Measurements from ENCODE around the gene ACER3.
"Not testable (repeated sequence)": the region's sequence is repeated elsewhere in the genome, so short reads cannot be mapped to it uniquely, and the experiment has no call there.

ACER3 gene

GRCh38 chr11:77003963-77004362 lies 143.2 kb downstream of the ACER3 start:
- no peak for DNase-seq

GRCh38 chr11:77009533-77010160 lies 148.9 kb downstream of the ACER3 start:
- DNase-seq = no peak

GRCh38 chr11:77014669-77015068 lies 154.0 kb downstream of the ACER3 start:
- DNase-seq = no peak

GRCh38 chr11:77018396-77018924 lies 157.7 kb downstream of the ACER3 start:
- DNase-seq = not testable (repeated sequence)

GRCh38 chr11:77019976-77020595 lies 159.4 kb downstream of the ACER3 start:
- no peak for DNase-seq

GRCh38 chr11:77020734-77021133 lies 160.0 kb downstream of the ACER3 start:
- no peak for DNase-seq

GRCh38 chr11:77024745-77025144 lies 164.0 kb downstream of the ACER3 start:
- DNase-seq = no peak

GRCh38 chr11:77026221-77026620 lies 165.5 kb downstream of the ACER3 start:
- DNase-seq = no peak

- no peak for DNase-seq
Measured at GRCh38 chr11:77026743-77027142, 166.0 kb downstream of the ACER3 start.

GRCh38 chr11:77027275-77027674 lies 166.6 kb downstream of the ACER3 start:
- no peak for DNase-seq

GRCh38 chr11:77029829-77030228 lies 169.1 kb downstream of the ACER3 start:
- no peak for DNase-seq

GRCh38 chr11:77030834-77031414 lies 170.2 kb downstream of the ACER3 start:
- no peak for DNase-seq

GRCh38 chr11:77031599-77031998 lies 170.9 kb downstream of the ACER3 start:
- no peak for DNase-seq

GRCh38 chr11:77035039-77035438 lies 174.3 kb downstream of the ACER3 start:
- no peak for DNase-seq

GRCh38 chr11:77035580-77035979 lies 174.9 kb downstream of the ACER3 start:
- no peak for DNase-seq

- DNase-seq = no peak
Measured at GRCh38 chr11:77036398-77036797, 175.7 kb downstream of the ACER3 start.

GRCh38 chr11:77037057-77037456 lies 176.3 kb downstream of the ACER3 start:
- no peak for DNase-seq

GRCh38 chr11:77038029-77038824 lies 177.5 kb downstream of the ACER3 start:
- DNase-seq = no peak

GRCh38 chr11:77038825-77039326 lies 178.2 kb downstream of the ACER3 start:
- no peak for DNase-seq

GRCh38 chr11:77039491-77040400 lies 179.0 kb downstream of the ACER3 start:
- DNase-seq = no peak

- DNase-seq = no peak
Measured at GRCh38 chr11:77040401-77040777, 179.7 kb downstream of the ACER3 start.

GRCh38 chr11:77040889-77041288 lies 180.2 kb downstream of the ACER3 start:
- DNase-seq = no peak
